ENCODE data around the gene ZNF200.
A peak's percentile ranks its signal among the peaks of the same experiment; 100 is the strongest.
"Not testable (repeated sequence)": the region's sequence is repeated elsewhere in the genome, so short reads cannot be mapped to it uniquely, and the experiment has no call there.

Gene ZNF200, protein sequence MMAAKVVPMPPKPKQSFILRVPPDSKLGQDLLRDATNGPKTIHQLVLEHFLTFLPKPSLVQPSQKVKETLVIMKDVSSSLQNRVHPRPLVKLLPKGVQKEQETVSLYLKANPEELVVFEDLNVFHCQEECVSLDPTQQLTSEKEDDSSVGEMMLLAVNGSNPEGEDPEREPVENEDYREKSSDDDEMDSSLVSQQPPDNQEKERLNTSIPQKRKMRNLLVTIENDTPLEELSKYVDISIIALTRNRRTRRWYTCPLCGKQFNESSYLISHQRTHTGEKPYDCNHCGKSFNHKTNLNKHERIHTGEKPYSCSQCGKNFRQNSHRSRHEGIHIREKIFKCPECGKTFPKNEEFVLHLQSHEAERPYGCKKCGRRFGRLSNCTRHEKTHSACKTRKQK

GRCh38 chr16:3234857-3235561, at the start of gene ZNF200:
Gene ZNF200, minus strand, starts transcription at chr16:3235158. Its CDS starts 1,403 bp downstream, at chr16:3233755.
- DNase-seq, result peak; percentile 96

DNA sequence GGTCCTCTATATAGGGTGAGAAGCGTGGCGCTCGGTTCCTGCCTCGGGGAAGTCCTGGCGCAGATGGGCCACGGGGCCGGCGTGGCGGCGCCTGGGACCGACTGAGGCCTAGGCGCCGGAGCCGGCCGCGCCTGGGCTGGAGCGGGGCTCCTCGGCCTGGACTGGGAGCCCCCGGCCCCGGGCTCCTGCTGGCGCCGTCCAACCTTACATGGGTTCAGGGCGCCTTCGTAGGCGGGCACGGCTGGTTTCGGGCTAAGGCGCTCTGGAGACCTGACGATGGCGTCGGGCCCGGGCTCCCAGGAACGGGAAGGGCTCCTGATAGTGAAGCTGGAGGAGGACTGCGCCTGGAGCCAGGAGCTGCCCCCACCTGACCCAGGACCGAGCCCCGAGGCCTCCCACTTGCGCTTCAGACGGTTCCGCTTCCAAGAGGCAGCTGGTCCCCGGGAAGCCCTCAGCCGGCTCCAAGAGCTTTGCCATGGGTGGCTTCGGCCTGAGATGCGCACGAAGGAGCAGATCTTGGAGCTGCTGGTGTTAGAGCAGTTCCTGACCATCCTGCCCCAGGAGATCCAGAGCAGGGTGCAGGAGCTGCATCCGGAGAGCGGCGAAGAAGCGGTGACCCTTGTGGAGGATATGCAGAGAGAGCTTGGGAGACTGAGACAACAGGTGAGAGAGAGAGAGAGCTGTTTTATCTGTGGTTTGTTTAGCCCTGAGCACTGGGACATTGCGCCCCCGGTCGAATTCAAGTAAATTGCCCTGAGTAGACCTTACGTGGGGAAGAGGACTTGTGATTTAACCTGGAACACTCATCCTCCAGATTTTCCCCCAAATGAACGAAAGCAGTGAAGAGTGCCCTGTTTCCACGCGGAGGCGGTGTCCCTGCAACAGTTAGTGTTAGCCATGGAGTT, 48.8 kb upstream of the ZNF200 start:
- DNase-seq, result peak; percentile 11

DNA sequence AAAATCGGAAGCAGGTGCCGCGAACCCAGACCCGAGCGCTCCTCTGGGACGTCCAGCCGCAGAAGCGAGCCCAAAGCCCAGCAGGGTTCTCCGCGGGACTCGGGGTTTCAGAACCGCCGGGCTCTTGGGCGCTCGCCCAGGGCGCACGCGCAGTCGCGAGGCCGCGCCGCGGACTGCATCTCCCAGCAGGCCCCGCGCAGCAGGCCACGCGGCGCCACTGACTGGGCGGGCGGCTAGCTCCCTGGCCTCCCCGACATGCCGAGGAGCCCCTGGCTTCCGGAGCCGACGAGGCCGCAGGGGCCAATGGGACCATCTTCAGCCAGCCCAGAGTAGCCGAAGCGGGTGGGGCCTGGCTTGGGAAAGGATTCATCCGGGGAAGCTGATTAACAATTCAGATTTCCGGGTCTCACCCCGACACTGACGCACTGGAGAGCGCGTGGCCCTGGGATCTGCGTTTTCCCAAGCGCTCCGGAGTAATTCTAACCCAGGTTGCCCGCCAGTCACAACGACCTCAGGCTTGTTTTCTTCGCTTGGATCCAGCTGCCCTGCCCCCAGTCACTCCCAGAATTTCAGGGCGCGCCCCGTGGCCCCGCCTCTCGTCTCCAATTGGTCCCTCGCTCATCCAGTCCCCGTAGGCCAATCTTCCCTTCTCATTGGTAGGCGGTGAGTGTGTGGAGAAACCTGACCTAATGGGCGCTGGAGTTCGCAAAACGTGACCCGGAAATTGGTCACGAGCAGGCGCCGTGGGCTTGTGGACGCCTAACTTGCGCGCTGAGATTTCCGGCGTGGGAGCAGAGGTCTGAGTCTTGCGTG, 48.0 kb upstream of the ZNF200 start, which contains the start of gene ZNF263:
TSS of gene ZNF263 (plus strand) at position 762 of the 813 bp plus-strand sequence. CDS start 328 bp downstream, outside the sequence.
- DNase-seq, result peak; percentile 96

GRCh38 chr16:3282103-3282729, 47.3 kb upstream of the ZNF200 start:
- DNase-seq, result no peak

DNA sequence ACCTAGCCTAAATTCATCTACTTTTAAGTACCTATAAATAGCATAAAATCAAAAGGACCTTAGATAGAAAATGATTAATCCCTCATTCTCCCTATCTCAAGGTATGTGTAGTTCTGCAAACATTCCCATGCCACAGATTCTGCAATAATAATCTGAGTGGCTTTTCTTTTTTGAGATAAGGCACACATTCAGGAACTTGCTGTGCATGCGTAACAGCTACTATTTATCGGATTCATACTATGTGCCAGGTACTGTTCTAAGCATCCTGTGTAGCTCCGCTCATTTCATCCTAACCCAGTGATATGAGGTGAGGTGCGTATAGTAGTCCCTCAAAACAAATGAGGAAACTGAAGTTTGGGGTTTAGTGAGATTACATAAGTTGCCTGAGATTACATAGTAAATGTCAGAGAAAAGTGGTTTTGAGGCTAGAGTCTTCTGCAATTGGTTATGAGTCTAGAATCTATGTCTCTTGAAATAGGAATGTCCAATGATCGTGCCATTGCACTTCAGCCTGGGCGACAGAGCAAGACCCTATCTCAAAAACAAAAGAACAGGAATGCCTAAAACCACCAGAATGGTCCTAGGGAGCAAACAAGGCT, 46.4 kb upstream of the ZNF200 start:
- no peak for DNase-seq

DNA sequence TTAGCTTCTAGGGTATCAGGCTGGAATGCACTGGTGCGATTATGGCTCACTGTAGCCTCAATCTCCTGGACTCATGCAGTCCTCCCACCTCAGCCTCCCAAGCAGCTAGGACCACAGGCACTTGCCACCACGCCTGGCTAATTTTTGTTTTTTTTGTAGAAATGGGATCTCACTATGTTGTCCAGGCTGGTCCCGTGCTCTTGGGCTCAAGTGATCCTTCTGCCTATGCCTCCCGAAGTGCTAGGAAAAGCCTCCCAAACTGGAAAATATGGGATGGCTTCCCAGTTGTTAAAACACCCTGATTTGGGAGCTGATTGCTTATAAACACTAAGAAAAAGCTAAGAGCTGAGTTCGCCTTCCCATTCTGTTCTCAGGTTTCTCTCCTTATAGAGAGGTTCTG, 41.7 kb upstream of the ZNF200 start:
- DNase-seq, result no peak

DNA sequence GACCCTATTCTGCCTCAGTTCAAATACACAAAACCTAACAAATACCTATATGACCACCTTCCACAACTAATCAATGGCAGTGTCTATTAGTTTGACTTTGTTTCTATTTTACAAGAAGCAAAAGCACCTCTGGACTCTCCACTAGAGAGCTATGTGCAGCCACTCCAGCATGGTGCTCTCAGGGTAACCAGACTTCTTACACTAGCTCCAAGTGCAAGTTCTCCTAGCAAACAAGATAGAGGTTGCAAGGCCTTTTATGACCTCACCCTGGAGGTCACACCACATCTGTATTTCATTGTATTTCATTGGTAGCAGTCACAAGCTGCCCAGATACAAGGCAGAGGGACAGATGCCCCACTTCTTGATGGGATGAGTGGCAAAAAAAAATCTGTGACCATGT, 40.0 kb upstream of the ZNF200 start:
- DNase-seq, result no peak

DNA sequence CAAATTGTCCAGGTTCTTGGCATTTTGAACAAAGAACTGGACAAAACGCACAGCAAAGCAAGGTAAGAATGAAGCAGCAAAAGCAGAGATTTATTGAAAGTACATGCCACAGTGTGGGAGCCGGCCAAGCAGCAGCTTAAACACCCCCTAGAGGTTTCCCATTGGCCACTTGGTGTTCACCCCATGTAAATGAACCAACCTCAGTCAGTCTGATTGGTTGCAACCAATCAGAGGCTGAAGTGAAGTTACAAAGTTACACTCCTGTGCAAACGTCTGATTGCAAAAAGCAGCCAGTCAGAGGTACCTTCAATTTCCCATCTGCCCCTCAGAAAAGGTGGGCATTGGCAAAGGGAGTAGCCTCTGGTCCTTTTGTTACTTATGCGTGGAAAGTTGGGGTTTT, 39.5 kb upstream of the ZNF200 start:
- DNase-seq, result no peak

GRCh38 chr16:3271281-3271680, 36.3 kb upstream of the ZNF200 start:
- not testable (repeated sequence) for DNase-seq

- DNase-seq, result not testable (repeated sequence)
Measured at GRCh38 chr16:3270718-3271117, 35.8 kb upstream of the ZNF200 start.

DNA sequence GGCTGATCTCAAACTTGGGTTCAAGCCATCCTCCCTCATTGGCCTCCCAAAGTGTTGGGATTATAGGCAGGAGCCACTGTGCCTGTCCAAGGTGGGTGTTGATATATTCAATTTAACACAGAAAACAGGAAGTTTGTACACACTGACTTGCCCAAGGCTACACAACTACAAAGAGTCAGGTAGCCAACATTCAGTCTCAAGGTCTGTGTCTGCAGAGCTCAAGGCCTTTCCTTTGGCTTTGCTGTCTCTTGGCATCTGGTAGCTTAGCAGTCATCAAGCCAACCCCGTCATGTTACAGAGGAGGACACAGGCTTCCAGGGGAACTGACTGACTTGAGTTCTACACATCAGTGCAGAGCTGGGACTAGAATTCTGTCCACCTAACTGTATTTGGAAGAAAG, 33.3 kb upstream of the ZNF200 start:
- DNase-seq, result no peak

- DNase-seq, result peak; percentile 16
Measured at GRCh38 chr16:3266873-3267537, 32.0 kb upstream of the ZNF200 start.

DNA sequence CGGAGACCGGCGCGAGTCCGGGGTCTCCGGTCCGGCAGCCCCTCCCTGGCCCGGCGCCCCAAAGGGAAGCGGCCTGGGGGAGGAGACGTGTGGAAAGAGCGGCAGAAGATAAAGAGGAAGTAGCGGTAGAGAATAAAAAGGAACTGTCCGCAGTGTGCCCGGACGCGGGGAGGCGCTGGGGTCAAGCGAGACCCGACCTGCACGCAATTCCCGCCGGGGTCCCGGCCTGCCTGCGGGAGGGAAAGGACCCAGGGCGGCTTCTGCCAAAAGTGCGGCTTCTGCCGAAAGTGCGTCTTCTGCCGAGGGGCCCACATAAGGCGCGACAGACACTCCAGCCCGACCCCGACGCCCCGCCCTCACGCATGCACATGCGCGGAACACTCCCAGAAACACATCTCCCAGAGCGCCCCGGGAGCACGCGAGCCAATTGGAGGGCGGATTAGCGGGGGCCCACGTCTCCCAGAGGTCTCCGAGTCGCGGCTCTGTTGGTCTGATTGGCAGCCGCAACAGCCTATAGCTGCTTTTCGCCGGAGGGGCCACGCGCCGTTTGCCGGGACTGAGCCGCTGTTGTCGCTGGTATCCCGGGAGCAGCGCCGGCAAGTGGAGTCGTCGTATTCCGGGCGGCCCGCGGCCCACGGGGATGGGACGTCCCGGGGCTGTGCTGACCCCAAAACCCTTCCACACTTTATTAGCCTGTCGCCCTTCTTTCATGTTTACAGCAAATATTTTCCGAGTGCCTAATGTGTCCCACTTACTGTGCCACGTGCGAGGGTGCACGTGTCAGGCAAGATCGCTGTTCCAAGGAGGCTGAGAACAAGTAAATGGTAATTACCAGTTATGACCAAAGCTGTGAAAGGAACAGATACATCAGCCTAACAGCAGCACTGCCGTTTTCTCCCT, 29.4 kb upstream of the ZNF200 start:
- DNase-seq, result peak; percentile 99

DNA sequence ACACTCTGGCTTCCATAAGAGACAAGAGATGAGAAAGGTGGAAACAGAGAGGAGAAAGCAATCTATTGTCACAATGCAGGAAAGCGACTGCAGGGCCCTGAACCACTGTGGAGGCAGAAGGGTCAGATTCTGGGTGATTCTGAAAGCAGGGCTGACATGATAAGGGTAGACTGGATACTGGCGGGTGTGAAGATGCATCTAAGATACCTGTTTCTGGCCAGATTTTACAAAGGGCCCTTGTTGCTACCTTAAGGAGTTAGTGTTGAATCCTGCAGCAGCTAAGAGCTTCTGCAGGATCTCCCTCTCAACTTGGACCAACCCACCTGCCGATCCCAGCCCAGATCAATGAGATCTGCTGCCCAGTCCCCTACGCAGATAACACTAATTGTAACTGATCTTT, 27.6 kb upstream of the ZNF200 start:
- no peak for DNase-seq

DNA sequence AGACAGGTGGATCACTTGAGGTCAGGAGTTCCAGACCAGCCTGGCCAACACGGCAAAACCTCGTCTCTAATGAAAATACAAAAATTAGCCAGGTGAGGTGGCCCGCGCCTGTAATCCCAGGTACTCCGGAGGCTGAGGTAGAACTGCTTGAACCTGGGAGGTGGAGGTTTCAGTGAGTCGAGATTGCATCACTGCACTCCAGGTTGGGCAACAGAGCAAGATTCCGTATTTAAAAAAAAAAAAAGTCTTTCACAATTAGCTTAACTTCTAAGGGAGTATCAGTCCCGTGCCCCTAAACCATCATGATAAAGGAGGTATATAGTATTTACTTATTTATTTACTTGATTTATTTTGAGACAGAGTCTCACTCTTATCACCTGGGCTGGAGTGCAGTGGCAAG, 24.9 kb upstream of the ZNF200 start:
- DNase-seq, result no peak

- no peak for DNase-seq
Measured at GRCh38 chr16:3256866-3257465, 22.0 kb upstream of the ZNF200 start.

- DNase-seq, result no peak
Measured at GRCh38 chr16:3256146-3256865, 21.3 kb upstream of the ZNF200 start, which contains the start of gene MEFV. Gene MEFV, minus strand, starts transcription at chr16:3256633. Its CDS starts 46 bp downstream, at chr16:3256587.

DNA sequence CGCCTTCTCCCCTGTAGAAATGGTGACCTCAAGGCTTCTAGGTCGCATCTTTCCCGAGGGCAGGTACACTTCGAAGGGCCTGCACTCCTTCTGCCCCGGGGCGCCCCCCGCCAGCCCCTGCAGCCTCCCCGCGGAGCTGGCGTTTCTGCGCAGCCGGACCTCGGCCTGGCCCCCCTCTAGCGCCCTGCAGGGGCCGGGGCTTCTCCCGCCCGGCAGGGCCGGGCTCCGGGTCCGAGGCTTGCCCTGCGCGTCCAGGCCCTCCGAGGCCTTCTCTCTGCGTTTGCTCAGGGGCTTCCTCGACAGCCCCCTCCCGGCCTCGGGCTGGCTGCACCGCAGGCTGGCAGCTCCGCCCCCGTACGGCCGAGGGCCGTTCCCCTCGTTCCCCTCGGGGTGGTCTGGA, 19.4 kb upstream of the ZNF200 start:
- no peak for DNase-seq

All from activated CD4-positive, alpha-beta T cell treated with anti-CD3 and anti-CD28 coated beads for 48 hours (primary cell).